Hematopoietic multipotent progenitor cell (in vitro differentiated cells): ENCODE results near the gene BEGAIN. TPM values are rescaled to one million over a fixed set of nuclear protein-coding genes. Genes with fewer than 3 reads are reported as not detected.

ENCODE experiments used
- DNase-seq, 3 donors: peaks; one replicate each; pipeline ENCODE4 v3.0.0-alpha.2; 2011 to 2015; ENCODE audit warnings: low read depth in 2 of 3, low spot score in 2 of 3
- total RNA-seq: library from RNA; depleted of rRNA; stranded (reverse); fragments of >200 nt; gene quantifications from one replicate; pipeline ENCODE4 v1.2.3, GENCODE V29; 2012

BEGAIN gene
- total RNA-seq, 1 donor, result 0.81 TPM

DNA sequence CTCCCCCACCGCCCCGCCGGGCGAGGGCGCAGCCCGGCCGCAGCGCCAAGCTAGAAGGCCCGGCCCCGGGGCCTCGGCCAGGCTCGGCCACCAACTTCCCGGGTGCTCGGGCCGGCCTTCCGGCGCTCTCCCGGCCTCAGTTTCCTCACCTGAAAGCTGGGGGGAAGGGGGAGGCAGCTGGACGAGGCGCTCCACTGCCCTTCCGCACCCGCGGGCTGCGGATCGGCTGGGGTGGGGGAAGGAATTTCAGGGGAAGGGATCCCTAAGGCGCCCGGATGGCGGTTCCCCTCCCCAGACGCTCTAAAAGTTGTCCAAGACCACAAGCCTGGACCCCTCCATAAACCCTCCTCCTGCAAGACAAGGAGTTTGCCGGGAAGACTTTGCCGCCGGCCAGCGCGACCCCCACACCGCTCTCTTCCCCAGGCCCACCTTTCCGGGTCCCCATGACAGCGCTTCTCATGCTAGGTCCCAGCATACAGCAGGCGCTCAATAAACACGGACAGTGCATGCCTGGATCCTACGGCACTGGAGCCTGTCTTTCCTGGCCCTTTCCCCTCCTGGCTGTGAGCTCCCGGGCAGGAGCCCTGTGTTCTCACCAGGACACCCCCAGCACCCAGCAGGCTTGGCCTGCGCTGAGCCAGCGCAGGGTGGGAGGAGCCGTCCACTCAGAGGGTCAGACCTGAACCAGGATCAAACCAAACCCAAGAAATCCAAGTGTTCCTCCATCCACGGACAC is 18.1 kb downstream of the BEGAIN start:
- no peak for DNase-seq

DNA sequence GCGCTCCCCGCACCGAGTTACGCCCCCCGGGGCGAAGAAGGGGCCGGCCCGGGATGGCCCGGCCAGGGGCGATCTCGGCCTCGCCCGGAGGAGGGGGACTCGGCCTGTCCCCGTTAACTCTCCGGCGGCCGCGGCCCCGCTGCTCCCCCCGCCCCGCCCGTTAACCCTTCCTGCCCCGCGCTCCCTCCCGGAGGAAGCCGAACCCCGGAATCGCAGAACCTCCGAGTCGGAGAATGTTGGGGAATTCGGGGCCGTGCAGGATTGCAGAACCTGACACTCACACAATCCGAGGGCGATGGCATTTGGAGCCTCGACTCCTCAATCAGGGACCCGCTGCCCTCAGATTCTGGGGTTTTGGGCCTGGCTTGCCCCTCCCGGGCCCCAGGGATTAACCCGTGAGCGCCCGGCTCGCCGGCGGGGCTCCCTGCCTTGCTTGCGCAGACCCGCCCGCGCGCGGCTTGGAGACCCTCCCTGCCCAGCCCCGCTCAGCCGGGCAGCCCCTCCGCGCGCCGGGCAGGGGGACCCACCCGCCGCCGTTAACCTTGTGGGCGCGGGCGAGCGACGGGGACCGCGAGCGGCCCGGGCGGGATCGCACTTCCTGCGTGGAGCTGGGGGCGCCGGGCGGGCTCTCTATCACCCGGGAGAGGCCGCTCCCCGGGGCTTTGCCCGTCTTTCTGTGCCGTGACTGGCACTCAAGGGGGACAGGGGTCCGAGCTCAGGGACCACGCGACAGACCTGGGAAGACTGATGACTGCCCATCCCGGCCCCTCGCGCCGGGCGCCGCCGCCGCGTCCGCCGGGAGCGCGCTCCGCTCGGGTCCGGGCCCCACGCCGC is 18.8 kb downstream of the BEGAIN start:
- DNase-seq, result no peak

DNA sequence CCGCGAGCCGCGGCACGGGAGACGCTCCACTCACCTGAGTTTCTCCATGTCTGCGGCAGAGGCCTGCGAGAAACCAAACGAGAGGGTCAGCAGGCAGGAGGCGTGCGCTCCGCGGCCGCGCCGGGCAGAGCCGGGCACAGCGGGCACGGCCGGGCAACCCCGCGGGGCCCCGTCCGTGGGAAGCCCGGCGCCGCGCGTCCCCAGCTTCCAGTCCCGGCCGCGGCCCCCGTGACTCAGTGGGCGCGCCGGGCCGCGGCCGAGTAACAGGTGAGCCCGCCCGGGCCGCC is 19.4 kb downstream of the BEGAIN start:
- no peak for DNase-seq

DNA sequence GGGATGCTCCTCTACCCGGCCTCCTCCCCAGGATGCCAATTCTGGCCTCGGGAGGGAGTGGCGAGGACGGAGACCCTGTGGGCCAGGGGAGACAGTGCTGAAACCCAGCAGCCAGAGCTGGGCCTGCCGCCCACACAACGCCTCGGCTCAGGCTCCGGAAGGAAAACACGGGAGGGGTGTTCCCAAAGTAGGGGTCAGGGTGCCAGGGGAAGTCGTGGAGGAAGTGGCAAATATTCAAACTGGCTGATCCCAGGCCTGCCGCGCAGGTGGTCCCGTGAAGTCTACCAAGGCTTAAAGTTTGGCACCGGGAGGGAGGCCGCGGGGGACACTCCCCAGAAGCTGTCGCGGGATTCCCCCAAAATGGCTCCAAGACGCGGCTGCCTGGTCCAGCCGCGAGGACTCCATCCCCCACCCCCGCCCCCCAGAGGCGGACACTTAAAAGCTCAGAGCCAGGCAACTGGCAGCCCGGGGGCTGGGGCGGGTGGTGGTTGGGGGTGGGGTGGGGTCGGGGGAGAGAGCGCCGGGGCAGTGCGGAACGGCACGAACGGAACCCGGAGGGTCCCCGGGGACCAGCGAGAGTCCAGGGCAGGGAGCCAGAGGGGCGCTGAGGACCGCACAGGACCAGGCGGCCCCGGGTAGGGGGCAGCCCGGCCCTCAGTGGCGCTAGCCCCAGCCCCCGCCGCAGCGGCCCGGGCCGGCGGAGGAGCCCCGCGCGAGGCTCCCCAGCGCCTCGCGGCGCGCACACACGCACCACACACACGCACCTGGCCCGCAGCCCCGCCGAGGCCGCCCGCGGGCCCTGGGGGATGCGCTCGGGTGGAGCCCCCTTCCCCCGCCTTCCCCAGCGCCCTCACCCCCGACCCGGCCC is 20.0 kb downstream of the BEGAIN start:
- DNase-seq, result no peak

DNA sequence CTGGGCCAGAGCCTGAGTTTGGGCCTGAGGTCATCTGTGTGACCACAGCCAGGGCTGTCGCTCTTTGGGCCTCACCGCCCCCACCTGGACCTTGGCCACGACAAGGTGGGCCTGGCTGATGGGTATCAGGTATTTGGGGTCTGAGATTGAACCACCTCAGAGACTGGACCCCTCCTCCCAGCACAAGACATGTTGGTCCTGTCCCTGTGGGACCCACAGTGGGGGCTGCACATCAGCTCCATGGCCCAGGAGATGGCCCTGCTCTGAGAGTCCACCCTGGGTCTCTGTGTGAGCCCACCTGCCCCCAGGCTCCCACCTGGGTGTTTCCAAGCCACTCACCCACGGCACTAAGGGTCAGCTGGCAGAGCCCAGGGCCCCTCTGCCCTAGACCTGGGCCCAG is 20.6 kb downstream of the BEGAIN start:
- DNase-seq, result no peak

DNA sequence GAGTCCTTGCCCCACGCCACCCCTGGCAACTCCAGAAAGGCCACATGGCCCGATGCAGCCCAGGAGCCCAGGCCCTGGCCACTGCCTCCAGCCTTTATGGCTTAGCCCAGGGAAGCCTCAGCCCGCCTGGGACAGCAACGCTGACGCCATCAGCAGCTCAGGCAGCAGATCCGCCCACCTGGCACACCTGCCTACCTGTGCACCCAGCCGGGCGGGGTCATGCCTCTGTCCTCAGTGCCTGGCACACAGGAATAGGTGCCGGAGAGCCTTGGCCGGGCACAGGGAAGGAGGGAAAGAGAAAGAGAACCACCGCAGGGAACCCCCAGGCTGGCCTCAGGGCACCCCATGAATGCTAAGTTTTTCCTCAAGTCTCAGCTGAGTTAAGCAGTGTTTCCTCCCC is 21.1 kb downstream of the BEGAIN start:
- DNase-seq, result no peak

DNA sequence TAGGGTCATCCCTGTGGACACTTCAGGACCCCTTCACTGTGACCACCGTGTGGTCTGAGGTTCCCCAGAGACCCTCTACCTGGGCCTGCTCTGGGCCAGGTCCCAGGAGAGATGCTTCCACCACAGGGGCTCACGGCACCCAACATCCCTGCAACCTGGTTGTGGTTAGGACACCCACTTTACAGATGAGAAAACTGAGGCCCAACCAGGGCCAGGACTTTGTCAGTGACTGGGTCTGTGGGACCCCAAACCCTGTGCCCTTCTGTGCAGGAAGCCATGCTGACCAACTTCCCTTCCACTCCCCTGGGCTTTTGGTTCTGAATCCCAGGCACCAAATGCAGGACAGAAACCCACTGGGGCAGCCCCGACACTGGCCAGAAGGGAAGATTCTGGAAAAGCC is 21.6 kb downstream of the BEGAIN start:
- no peak for DNase-seq

DNA sequence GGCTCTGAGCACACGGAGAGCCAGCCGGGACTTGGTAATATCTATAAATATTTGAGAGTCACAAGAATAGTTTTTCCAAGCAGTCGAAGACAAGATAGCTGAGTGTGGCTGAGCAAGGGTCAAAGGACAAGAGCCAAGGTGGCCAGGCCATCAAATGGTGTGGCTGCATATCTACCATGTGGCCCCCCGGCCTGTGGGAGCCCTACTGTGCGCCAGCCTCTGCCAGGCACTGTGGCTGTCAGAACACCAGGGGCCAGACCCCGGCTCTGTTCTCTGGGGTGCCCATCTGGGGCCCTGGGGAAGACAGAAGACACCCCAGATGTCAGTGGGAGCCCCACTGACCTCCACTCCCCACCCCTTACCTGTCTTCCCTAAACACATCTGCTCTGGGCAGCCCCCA is 22.7 kb downstream of the BEGAIN start:
- DNase-seq, result no peak

DNA sequence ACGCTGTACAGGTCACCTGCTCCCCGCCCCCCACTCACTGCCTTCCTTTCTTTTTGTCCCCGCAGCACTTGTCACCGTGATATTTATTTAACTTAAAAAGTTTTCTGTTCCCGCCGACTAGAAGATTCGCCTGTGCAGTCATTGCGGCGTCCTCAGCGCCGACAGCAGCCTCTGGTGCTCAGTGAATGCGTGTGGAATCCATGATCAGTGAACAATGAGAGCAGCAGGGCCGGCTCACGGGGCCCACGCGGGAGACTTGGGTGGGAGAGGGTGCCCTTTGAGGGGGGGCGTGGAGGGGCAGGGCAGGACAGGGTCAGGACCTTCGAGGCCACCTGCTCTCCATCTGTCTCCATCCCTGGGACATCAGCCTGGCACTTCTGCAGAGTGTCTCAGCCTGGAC is 24.5 kb downstream of the BEGAIN start:
- no peak for DNase-seq

DNA sequence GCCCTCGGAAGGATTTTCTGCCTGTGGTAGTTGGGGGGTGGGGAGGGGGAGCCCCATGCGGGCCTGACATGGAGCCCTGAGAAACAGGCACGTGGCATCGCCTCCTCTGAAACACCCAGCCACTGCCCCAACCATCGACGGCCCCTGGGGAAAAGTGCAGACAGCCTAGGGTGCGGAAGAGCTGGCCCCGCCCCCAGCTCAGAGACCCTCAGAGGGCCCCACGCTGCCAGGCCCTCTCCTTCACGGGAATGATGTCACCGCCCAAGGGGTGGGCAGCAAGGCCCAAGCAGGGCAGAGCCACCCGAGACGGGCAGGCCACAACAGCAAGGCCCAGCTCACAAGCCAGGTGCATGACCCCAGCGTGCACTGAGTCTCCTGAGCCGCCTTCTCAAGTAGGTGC is 26.2 kb downstream of the BEGAIN start:
- DNase-seq, result no peak

DNA sequence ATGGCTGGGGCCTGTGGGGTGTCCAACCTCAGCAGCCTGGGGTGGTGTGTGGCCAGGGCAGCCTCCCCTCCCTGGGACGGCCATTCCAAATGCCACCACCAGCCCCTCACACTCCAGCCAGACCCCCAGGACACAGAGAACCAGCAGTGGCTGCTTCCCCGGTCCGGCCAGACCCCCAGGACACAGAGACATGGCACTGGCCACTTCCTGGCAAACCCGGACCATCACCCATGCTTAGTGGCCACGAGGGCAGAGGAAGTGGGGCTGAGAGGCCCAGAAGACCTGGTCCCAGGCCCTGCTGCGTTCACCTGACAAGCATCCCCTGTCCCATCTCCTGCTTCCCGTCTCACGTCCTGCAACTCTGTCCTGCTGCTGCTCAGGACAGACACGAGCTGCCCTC is 26.7 kb downstream of the BEGAIN start:
- no peak for DNase-seq

DNA sequence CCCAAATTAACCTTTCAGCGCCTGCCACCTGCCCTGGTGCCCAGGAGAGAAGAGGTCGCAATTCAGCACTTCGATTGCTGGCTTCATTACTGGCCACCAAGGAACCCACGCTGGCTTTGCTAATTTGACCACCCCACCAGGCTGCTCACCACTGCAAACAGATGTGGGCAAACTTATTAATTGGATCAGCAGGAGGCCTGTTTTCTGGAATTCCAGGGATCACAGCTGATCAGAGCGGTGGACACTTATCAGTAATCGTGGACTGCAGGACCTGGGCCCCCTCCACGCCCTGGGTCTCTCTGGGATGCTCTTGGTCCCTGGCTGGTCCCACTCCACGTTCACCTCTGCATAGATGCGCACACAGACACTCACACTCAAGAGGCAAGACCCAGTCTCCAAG is 27.8 kb downstream of the BEGAIN start:
- no peak for DNase-seq

DNA sequence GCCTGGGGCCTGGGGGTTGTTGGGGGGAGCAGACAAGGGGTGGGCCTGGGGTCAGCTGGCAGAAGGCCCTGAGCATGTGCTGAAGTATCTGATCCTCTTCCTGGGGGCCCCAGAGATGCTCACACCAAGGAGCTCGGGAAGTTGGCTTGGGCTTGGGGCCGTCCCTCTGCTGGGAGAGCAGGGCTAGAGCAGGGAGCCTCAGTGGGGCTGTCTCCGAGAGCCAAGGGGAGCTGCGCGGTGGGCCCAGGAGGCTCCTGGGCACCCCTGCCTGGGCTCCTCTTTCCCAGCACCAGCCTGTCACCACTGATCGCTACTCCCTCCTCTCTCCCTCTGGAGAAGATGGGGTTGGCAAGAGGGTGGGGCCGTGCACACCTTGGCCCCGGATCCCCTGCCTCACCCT is 28.3 kb downstream of the BEGAIN start:
- no peak for DNase-seq

DNA sequence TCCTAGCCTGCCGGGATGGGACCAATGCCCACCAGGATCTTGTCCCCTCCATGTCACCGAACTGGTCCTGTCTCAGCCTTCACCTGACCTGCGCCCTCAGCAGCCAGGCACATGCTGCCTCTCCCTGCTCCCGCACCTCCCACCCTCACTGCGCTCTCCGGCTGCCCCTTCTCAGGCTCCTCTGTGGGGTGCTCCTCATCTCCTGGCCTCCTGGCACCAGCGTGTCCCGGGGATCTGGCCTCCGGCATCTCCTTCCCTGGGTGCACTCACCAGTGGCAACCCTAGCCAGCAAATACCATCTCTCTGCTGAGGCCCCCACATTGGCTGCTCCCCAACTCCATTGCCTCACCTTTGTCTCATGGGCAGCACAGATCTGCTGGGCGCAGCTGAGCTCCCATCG is 29.0 kb downstream of the BEGAIN start:
- DNase-seq, result no peak

DNA sequence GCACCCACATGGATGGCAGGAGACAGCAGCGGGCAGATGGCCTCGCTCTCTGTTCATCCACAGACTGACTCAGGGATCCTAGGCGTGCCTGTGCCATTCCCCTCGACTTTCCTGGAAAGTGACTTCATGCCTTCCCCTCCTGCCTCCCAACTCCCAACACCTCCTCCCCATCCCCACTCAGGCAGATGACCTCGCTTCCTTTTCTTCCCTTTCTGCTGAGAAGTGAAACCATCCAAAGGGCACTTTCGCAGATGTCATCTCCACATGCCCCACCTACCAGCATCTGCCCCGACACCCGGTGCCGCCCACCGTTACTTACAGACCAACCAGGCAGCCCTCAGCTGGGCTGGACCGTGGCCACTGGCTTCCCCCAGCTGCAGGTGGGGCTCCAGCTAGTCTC is 29.6 kb downstream of the BEGAIN start:
- no peak for DNase-seq

DNA sequence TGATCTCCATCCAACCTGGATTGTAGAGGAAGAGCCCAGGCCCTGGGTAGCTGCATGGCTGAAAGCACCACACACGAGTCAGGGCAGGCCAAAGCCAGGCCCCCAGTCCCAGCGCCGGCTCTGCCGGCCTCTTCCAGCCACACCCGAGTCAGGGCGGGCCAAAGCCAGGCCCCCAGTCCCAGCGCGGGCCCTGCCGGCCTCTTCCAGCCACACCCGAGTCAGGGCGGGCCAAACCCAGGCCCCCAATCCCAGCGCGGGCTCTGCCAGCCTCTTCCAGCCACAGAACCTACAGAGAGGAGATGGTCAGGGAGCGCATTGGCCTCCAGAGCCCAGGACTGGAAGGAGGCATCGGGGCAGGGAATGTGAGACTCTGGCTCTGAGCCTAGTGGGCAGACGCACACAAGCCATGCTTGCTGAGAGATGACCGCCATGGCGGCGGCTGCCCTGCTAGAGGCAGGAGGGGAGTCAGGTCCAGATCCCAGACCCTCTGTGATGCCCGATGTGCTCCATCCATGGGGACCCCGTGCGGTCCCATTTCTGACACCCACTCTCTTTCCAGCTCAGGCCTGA is 30.2 kb downstream of the BEGAIN start:
- DNase-seq, result no peak

DNA sequence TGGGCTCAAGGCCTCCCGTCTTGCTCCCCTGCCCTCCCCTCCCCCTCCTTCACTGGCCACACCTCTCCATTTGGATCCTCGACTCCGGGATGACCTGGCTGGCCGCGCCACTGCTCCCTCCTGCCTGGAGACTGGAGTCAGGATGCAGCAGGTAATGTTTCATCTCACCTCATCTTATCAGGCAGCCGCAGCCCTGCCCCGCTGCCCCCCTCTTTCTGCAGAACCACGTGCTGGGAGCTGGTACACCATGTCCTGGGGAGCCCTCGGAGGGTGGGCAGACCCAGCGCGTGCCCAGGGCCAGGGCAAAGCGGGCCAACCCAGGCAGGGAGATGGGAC is 31.1 kb downstream of the BEGAIN start:
- no peak for DNase-seq

DNA sequence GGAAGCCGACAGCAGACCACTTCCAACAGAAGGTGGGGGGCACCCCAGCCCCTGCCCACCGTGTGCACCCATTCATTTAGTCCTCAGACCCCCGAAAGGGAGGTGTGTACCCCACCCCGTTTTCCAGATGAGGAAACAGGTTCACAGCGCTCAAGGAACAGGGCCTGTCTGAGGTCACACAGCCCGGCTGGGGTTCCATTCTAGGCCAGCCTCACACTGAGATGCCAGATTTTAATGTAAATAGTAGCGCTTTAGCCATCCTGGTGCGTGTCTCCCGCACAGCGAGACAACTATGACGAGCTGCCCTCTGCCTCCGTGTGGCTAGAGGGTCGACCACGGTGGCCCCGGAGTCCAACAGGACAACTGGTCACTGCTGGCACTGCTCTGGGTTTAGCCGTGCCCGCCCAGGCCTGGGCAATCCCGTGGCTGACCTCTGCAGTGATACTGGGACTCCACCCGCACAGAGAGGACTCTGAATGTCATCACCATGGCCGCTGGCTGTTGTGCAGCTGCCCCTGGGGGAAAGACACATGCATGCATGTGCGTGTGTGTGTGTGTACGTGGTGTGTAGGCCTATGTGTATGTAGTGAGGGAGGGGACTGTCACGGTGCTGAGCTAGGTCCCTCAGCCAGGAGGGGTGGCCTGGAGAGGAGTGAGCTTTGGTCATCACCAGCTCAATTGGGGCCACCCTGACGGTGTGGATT is 31.6 kb downstream of the BEGAIN start:
- no peak for DNase-seq

DNA sequence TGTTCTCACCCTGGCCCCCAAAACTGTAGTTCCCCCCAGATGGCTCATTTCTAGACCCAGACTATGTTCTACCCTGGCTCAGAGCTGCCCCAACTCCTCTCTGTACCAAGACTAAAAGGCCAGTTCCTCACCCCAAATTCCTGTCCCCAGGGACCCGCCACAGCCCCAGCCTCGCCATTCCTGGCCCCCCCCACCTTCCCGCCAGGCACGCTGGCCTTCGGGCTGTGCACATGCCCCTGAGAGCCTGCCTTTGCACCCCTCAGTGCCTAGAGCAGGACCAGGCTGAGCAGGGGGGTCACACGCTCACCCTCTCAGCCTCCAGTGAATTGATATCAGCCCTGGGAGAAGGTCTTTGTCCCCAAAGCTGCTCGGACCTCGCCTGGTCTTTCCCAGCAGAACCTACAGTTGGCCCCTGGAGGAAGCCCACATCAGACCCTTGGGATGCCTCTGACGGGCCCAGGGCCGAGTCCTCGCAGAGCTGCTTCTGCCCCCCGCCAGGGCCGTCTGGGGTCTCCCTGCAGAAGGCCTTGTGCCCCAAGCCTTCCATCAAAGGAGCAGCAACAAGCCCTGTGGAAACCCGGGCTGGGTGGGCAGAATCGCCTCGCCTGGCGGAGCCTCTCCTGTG is 32.4 kb downstream of the BEGAIN start:
- no peak for DNase-seq

DNA sequence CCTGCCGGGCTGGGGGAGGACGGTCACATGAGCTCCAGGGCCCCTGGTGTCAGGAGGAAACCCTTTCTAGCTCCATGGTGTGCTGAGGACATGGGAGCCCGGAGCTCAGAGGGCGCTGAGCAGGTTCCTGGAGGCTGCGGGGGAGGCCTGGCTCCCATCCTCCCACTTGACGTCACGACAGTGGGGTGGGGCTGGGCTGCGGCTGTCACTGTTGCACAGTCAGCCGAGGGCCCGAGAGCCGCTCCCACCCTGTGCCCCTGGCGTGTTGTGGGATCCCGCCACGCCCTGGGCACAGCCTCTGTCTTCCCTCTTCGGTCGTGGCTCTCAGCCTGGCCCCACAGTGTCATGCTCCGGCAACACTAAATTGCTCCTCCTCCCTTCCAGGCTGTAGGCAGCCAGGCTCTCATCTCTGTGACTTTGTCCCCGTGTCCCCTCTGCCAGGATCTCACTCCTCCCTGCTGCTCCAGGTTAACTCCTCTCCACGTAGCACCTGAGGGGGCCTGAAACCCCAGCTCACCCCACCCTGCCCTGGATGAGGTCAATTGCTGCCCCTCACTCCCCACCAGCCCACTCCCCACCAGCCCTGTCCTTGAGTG is 33.0 kb downstream of the BEGAIN start:
- DNase-seq, result no peak
